Activated CD8-positive, alpha-beta T cell treated with anti-CD3 and anti-CD28 coated beads for 36 hours (primary cell): ENCODE data around the gene ANKFY1. TPM values are rescaled to one million over a fixed set of nuclear protein-coding genes. Genes with fewer than 3 reads are reported as not detected.

Experiments
- ATAC-seq: fragments of 200-7000 bp; cut with Tn5 transposase; one replicate; pipeline ENCODE4 v1.10.0; 2021; ENCODE audit warnings: mild to moderate bottlenecking, moderate library complexity
- CTCF ChIA-PET: fragments of 350-600 bp; sonication (Branson Sonifier 250); formaldehyde crosslinking; loops from one replicate; lab custom pipeline; 2021; ENCODE audit warnings: antibody characterized with exemption; lab: Charles Lee
- POLR2A ChIA-PET: fragments of 350-600 bp; sonication (Branson Sonifier 250); formaldehyde crosslinking; loops from one replicate; lab custom pipeline; 2021; ENCODE audit warnings: antibody characterized with exemption; lab: Charles Lee
- DNase-seq: peaks from one replicate; pipeline ENCODE4 v3.0.0-alpha.2; 2020
- H3K27ac Mint-ChIP-seq: one replicate; pipeline ENCODE4 v1.8.0; 2021; ENCODE audit warnings: mild to moderate bottlenecking, mixed read lengths
- H3K27me3 Mint-ChIP-seq: one replicate; pipeline ENCODE4 v1.8.0; 2021; ENCODE audit warnings: mixed read lengths
- H3K36me3 Mint-ChIP-seq: one replicate; pipeline ENCODE4 v1.8.0; 2021; ENCODE audit warnings: low read depth, mixed read lengths
- H3K4me1 Mint-ChIP-seq: one replicate; pipeline ENCODE4 v1.8.0; 2021; ENCODE audit warnings: low read depth, mixed read lengths
- H3K4me3 Mint-ChIP-seq: one replicate; pipeline ENCODE4 v1.8.0; 2021; ENCODE audit warnings: mild to moderate bottlenecking, moderate library complexity, mixed read lengths
- H3K9me3 Mint-ChIP-seq: one replicate; pipeline ENCODE4 v1.8.0; 2021; ENCODE audit warnings: mixed read lengths
- CTCF ChIP-seq: fragments of 200-600 bp; IDR thresholded peaks from one replicate; pipeline ENCODE4 v1.8.0; 2022; ENCODE audit warnings: antibody characterized with exemption, mild to moderate bottlenecking
- intact Hi-C: fragments of 100-400 bp; cut with micrococcal nuclease; formaldehyde crosslinking; loops from one replicate; pipeline ENCODE4 v1.10.0; 2022
- total RNA-seq, 2 experiments: library from RNA; stranded (reverse); gene quantifications; one replicate each; pipeline ENCODE4 v1.2.3, GENCODE V29; 2021

Gene ANKFY1
- total RNA-seq, 2 experiments from 2014 or later: 46.3 to 46.8 TPM

GRCh38 chr17:4157618-4158333 lies 106.0 kb downstream of the ANKFY1 start:
- Mint-ChIP-seq H3K27me3 (no peaks in the 10 kb centered on the region), H3K27ac (no peak overlapping the region), H3K36me3 (peaks cover 1% of the 10 kb centered on the region), H3K4me3 (no peak overlapping the region), H3K9me3 (no peaks in the 10 kb centered on the region), H3K4me1 (no peaks in the 10 kb centered on the region)
- ATAC-seq: no peak
- CTCF ChIA-PET: interaction anchor here (0.8 to 1.5 kb wide), 6 partner anchors 9 to 330 kb away, joined by 3 to 6 read pairs (median 3); no protein-coding TSS in a partner anchor
- no peak for DNase-seq
- POLR2A ChIA-PET: interaction anchor here (0.6 to 3.5 kb wide), 3 partner anchors 9 to 236 kb away, joined by 3 to 13 read pairs (median 7); partner anchors contain the start of gene CYB5D2
- TF ChIP-seq CTCF: no peak
- intact Hi-C loops: no loop called here

- peaks cover 3% of the 10 kb centered on the region for H3K36me3 Mint-ChIP-seq
- POLR2A ChIA-PET: interaction anchor here (1.4 to 3.5 kb wide), 2 partner anchors 10 to 13 kb away, joined by 7 to 13 read pairs; partner anchors contain the start of gene CYB5D2
- H3K27ac Mint-ChIP-seq: no peak overlapping the region
- no peak for TF ChIP-seq CTCF
- no peaks in the 10 kb centered on the region for H3K9me3 Mint-ChIP-seq
- DNase-seq (no peak), ATAC-seq (no peak)
- intact Hi-C loops: no loop called here
- H3K27me3 Mint-ChIP-seq: no peaks in the 10 kb centered on the region
- no peak overlapping the region for H3K4me3 Mint-ChIP-seq
- CTCF ChIA-PET: interaction anchor here (0.8 to 1.8 kb wide), 6 partner anchors 8 to 48 kb away, joined by 3 to 6 read pairs (median 3); no protein-coding TSS in a partner anchor
- no peaks in the 10 kb centered on the region for H3K4me1 Mint-ChIP-seq
Observed at GRCh38 chr17:4156750-4157381, 106.9 kb downstream of the ANKFY1 start.

GRCh38 chr17:4155980-4156620 lies 107.7 kb downstream of the ANKFY1 start:
- no peak for TF ChIP-seq CTCF
- no peak for DNase-seq
- Mint-ChIP-seq H3K36me3 (peaks cover 3% of the 10 kb centered on the region), H3K4me3 (no peak overlapping the region), H3K9me3 (no peaks in the 10 kb centered on the region), H3K27me3 (no peaks in the 10 kb centered on the region), H3K27ac (no peak overlapping the region), H3K4me1 (no peaks in the 10 kb centered on the region)
- ATAC-seq: no peak
- ChIA-PET CTCF (interaction anchor here (1.2 to 1.8 kb wide), 2 partner anchors 11 to 33 kb away, joined by 3 to 5 read pairs; no protein-coding TSS in a partner anchor), POLR2A (interaction anchor here (3.5 kb wide), 1 partner anchor 12 kb away, joined by 13 read pairs; the partner anchor contains the start of gene CYB5D2)
- intact Hi-C loops: no loop called here

- no peaks in the 10 kb centered on the region for H3K27me3 Mint-ChIP-seq
- no peak for TF ChIP-seq CTCF
- intact Hi-C loops: no loop called here
- no peak for ATAC-seq
- no peaks in the 10 kb centered on the region for H3K9me3 Mint-ChIP-seq
- H3K4me1 Mint-ChIP-seq: no peaks in the 10 kb centered on the region
- H3K4me3 Mint-ChIP-seq: no peak overlapping the region
- H3K36me3 Mint-ChIP-seq: peaks cover 5% of the 10 kb centered on the region
- DNase-seq: no peak
- H3K27ac Mint-ChIP-seq: no peak overlapping the region
- POLR2A ChIA-PET: interaction anchor here (2.9 kb wide), 1 partner anchor 11 kb away, joined by 17 read pairs; the partner anchor contains the start of genes CYB5D2 and ZZEF1
- CTCF ChIA-PET: interaction anchor here (1.0 kb wide), 1 partner anchor 15 kb away, joined by 3 read pairs; no protein-coding TSS in a partner anchor
Observed at GRCh38 chr17:4154201-4154600, 109.6 kb downstream of the ANKFY1 start.
